Epithelial cell of esophagus (primary cell): Measurements from ENCODE around the gene CACNB4.
"Not testable (repeated sequence)": the region's sequence is repeated elsewhere in the genome, so short reads cannot be mapped to it uniquely, and the experiment has no call there.

Experiments used
- DNase-seq: peaks from one replicate; pipeline ENCODE4 v3.0.0; 2010; ENCODE audit warnings: low read depth
- H3K4me3 ChIP-seq: 2 replicates; pipeline ENCODE4 v1.5.1; 2011; ENCODE audit warnings: mild to moderate bottlenecking, low read length, control low read depth
- CTCF ChIP-seq: IDR thresholded peaks from 2 replicates; pipeline ENCODE4 v1.5.1; 2011; ENCODE audit warnings: low read depth, mild to moderate bottlenecking, low read length, control low read depth, inconsistent platforms; ENCODE audit not compliant: insufficient read depth; ENCODE audit errors: missing control alignments

Gene CACNB4

GRCh38 chr2:152015552-152015951, 83.3 kb downstream of the CACNB4 start:
- no peak for DNase-seq
- no peak for TF ChIP-seq CTCF
- no peak overlapping the region for H3K4me3 ChIP-seq

- DNase-seq, result peak; percentile 36
- no peak overlapping the region for H3K4me3 ChIP-seq
- TF ChIP-seq CTCF, result no peak
Observed at GRCh38 chr2:152012697-152013096, 86.1 kb downstream of the CACNB4 start.

GRCh38 chr2:152011724-152012123, 87.1 kb downstream of the CACNB4 start:
- DNase-seq, result no peak
- no peak for TF ChIP-seq CTCF
- H3K4me3 ChIP-seq, result no peak overlapping the region

- no peak for TF ChIP-seq CTCF
- DNase-seq, result no peak
- H3K4me3 ChIP-seq, result no peak overlapping the region
Observed at GRCh38 chr2:152005607-152006006, 93.2 kb downstream of the CACNB4 start.

GRCh38 chr2:152003283-152003682, 95.6 kb downstream of the CACNB4 start:
- not testable (repeated sequence) for DNase-seq, H3K4me3 ChIP-seq

GRCh38 chr2:151999053-151999452, 99.8 kb downstream of the CACNB4 start:
- TF ChIP-seq CTCF, result peak; percentile 88
- H3K4me3 ChIP-seq, result no peak overlapping the region
- DNase-seq, result peak; percentile 62

- no peak overlapping the region for H3K4me3 ChIP-seq
- no peak for TF ChIP-seq CTCF
- no peak for DNase-seq
Observed at GRCh38 chr2:151996243-151997003, 102.4 kb downstream of the CACNB4 start.
